MM.1S (cell line): ENCODE data around the gene MDFI.

Experiments
- CTCF ChIP-seq: fragments of 300-600 bp; sonication (generic); IDR thresholded peaks from 2 replicates; pipeline ENCODE4 v1.5.1; 2016; ENCODE audit warnings: antibody characterized with exemption, low read length, mixed read lengths
- EZH2 ChIP-seq: fragments of 300-600 bp; sonication (generic); optimal IDR thresholded peaks from 2 replicates; pipeline ENCODE3; 2017; ENCODE audit warnings: low read depth, mild to moderate bottlenecking, antibody characterized with exemption, low read length, mixed read lengths
- EZH2phosphoT487 ChIP-seq: fragments of 300-600 bp; sonication (generic); IDR thresholded peaks from 2 replicates; pipeline ENCODE4 v1.6.1; 2018; ENCODE audit warnings: antibody characterized with exemption, low read length

- no peak for TF ChIP-seq CTCF
- no peak for TF ChIP-seq EZH2phosphoT487
- no peak for TF ChIP-seq EZH2
These were observed 47.1 kb upstream of the MDFI start for GRCh38 chr6:41591122-41591521.
